Measurements from ENCODE around the gene ENTREP3. TPM values are rescaled to one million over a fixed set of nuclear protein-coding genes. Genes with fewer than 3 reads are reported as not detected.

Gene ENTREP3
- total and polyA plus RNA-seq, 4 donors = 6.0 to 28.7 (median 24.1) TPM

DNA sequence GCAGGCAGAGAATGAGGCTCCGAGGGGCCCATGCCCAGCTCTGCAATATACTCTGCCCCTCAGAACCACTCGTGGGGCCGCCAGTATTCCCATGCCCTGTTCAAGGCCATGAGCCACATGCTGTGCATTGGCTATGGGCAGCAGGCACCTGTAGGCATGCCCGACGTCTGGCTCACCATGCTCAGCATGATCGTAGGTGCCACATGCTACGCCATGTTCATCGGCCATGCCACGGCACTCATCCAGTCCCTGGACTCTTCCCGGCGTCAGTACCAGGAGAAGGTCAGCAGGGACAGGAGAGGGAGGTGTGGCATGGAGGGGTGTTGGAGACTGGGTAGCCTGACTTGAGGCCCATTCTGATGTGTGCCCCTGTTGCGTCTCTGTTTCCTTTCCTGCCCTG is 29.2 kb upstream of the ENTREP3 start:
- Histone ChIP-seq H3K4me1 (ENCODE audit: control insufficient read depth in 1 of 2, insufficient read depth in 2 of 2, low read length in 2 of 2) (no peaks in the 10 kb centered on the region), H3K27me3 (ENCODE audit: control insufficient read depth in 1 of 2, insufficient read depth in 2 of 2, low read length in 1 of 2) (no peaks in the 10 kb centered on the region), H3K4me3 (ENCODE audit: low read length in 2 of 2) (no peak overlapping the region), H3K27ac (ENCODE audit: low read depth in 1 of 2, low read length in 2 of 2) (no peak overlapping the region), H3K9me3 (ENCODE audit: control insufficient read depth, low read length) (no peaks in the 10 kb centered on the region), H3K36me3 (ENCODE audit: control insufficient read depth in 1 of 2, insufficient read depth in 2 of 2, low read length in 1 of 2) (no peaks in the 10 kb centered on the region)
- DNase-seq (no peak), ATAC-seq (ENCODE audit: low FRiP score) (no peak)
- intact Hi-C loops (cut with DNase I) = no loop called here
- WGBS, 2 donors = 92 to 94% methylated on average over 12 of the region's 12 CpGs

- no peak overlapping the region for H3K4me3 ChIP-seq (ENCODE audit: low read length in 2 of 2)
- DNase-seq (no peak), ATAC-seq (ENCODE audit: low FRiP score) (no peak)
- H3K36me3 ChIP-seq (ENCODE audit: control insufficient read depth in 1 of 2, insufficient read depth in 2 of 2, low read length in 1 of 2) = no peaks in the 10 kb centered on the region
- no peaks in the 10 kb centered on the region for H3K9me3 ChIP-seq (ENCODE audit: control insufficient read depth, low read length)
- H3K4me1 ChIP-seq (ENCODE audit: control insufficient read depth in 1 of 2, insufficient read depth in 2 of 2, low read length in 2 of 2) = no peaks in the 10 kb centered on the region
- intact Hi-C loops (cut with DNase I) = no loop called here
- no peaks in the 10 kb centered on the region for H3K27me3 ChIP-seq (ENCODE audit: control insufficient read depth in 1 of 2, insufficient read depth in 2 of 2, low read length in 1 of 2)
- 95 to 96% methylated on average over 29 of the region's 29 CpGs for WGBS, 2 donors
- H3K27ac ChIP-seq (ENCODE audit: low read depth in 1 of 2, low read length in 2 of 2) = no peak overlapping the region
Observed at GRCh38 chr1:155282488-155283091, 27.3 kb upstream of the ENTREP3 start.

- H3K4me1 ChIP-seq (ENCODE audit: control insufficient read depth in 1 of 2, insufficient read depth in 2 of 2, low read length in 2 of 2) = no peaks in the 10 kb centered on the region
- no peak overlapping the region for H3K27ac ChIP-seq (ENCODE audit: low read depth in 1 of 2, low read length in 2 of 2)
- no peaks in the 10 kb centered on the region for H3K9me3 ChIP-seq (ENCODE audit: control insufficient read depth, low read length)
- no peaks in the 10 kb centered on the region for H3K36me3 ChIP-seq (ENCODE audit: control insufficient read depth in 1 of 2, insufficient read depth in 2 of 2, low read length in 1 of 2)
- H3K4me3 ChIP-seq (ENCODE audit: low read length in 2 of 2) = no peak overlapping the region
- ATAC-seq (ENCODE audit: low FRiP score) (no peak), DNase-seq (no peak)
- intact Hi-C loops (cut with DNase I) = loop anchor here in 1 of 2 donors (2.0 kb wide), 1 partner anchor 44 kb away; no protein-coding TSS in a partner anchor
- WGBS, 2 donors = 66 to 79% methylated on average over 2 of the region's 2 CpGs
- no peaks in the 10 kb centered on the region for H3K27me3 ChIP-seq (ENCODE audit: control insufficient read depth in 1 of 2, insufficient read depth in 2 of 2, low read length in 1 of 2)
Observed at GRCh38 chr1:155279268-155279667, 24.0 kb upstream of the ENTREP3 start.

DNA sequence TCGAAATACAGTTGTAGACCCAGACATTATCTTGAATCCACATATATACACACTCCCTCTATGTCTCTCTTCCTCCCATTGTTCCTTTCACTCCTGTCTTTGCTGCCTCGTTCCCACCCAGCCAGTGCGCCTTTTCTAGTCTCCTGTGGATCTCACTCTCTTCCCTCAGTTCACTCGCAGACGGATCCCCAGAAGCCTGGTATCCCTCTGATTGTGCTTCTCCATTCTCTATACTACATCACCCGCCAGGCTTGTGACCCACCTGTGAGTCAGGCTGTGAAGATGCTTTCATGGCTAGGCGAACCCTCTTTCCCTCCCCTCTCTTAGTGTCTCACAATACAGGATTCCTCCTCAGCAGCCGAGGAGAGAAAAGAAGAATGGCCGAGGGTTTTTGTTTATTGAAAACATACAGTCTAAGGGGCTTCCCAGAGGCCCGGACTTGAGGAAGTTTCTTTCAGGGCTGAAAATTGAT is 23.4 kb upstream of the ENTREP3 start:
- no peaks in the 10 kb centered on the region for H3K9me3 ChIP-seq (ENCODE audit: control insufficient read depth, low read length)
- intact Hi-C loops (cut with DNase I) = loop anchor here in 1 of 2 donors (2.0 kb wide), 1 partner anchor 44 kb away; no protein-coding TSS in a partner anchor
- DNase-seq (no peak), ATAC-seq (ENCODE audit: low FRiP score) (no peak)
- H3K4me3 ChIP-seq (ENCODE audit: low read length in 2 of 2) = no peak overlapping the region
- H3K27ac ChIP-seq (ENCODE audit: low read depth in 1 of 2, low read length in 2 of 2) = no peak overlapping the region
- 55 to 63% methylated on average over 10 of the region's 10 CpGs for WGBS, 2 donors
- H3K36me3 ChIP-seq (ENCODE audit: control insufficient read depth in 1 of 2, insufficient read depth in 2 of 2, low read length in 1 of 2) = no peaks in the 10 kb centered on the region
- no peaks in the 10 kb centered on the region for H3K4me1 ChIP-seq (ENCODE audit: control insufficient read depth in 1 of 2, insufficient read depth in 2 of 2, low read length in 2 of 2)
- no peaks in the 10 kb centered on the region for H3K27me3 ChIP-seq (ENCODE audit: control insufficient read depth in 1 of 2, insufficient read depth in 2 of 2, low read length in 1 of 2)

DNA sequence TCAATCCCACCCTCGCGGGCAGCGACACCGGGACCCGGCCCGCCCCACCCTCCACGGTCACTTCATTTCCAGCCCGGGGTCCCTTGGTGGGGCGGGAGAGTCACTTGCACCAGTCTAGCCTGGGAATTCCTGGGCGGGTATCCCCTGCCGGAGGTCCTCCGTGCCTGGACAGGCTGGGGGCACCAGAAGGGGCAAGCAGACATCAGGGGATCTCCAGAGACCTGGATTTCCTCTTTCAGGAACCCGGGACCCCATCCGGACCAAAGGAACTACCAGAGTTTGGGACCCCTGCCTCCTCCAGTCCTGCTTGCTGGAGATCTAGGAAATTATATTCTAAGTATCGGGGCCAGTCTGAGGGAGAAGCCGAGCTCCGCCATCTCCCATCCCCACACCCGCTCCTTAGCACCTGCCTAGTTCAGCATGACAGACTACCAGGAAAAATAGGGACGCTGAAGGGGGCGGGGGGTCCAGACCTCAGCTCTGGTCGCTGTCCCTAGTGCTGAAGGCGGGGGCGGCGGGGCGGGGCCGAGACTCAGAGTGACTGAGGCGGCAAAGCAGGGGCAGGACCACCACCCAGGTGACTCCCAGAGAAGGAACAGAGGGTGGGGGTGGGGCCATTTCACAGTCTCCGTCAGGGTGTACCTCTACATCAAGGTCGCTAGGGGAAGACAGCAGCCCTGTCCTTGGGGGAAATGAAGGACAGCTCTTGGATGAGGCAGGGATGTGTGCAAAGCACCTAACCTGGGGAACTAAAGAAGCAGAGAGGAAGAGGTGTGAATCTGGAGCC is 22.8 kb upstream of the ENTREP3 start:
- ATAC-seq (ENCODE audit: low FRiP score) (peak; percentile 27), DNase-seq (peak; percentile 71 to 90)
- H3K4me1 ChIP-seq (ENCODE audit: control insufficient read depth in 1 of 2, insufficient read depth in 2 of 2, low read length in 2 of 2) = no peaks in the 10 kb centered on the region
- H3K27ac ChIP-seq (ENCODE audit: low read depth in 1 of 2, low read length in 2 of 2) = no peak overlapping the region
- no peaks in the 10 kb centered on the region for H3K36me3 ChIP-seq (ENCODE audit: control insufficient read depth in 1 of 2, insufficient read depth in 2 of 2, low read length in 1 of 2)
- H3K27me3 ChIP-seq (ENCODE audit: control insufficient read depth in 1 of 2, insufficient read depth in 2 of 2, low read length in 1 of 2) = no peaks in the 10 kb centered on the region
- no peaks in the 10 kb centered on the region for H3K9me3 ChIP-seq (ENCODE audit: control insufficient read depth, low read length)
- WGBS, 2 donors = 1% methylated on average over 27 to 29 of the region's 29 CpGs
- H3K4me3 ChIP-seq (ENCODE audit: low read length in 2 of 2) = peak overlapping the region in 1 of 2 donors; percentile 44
- intact Hi-C loops (cut with DNase I) = loop anchor here (1.0 to 2.0 kb wide), 2 partner anchors 45 kb away; no protein-coding TSS in a partner anchor

DNA sequence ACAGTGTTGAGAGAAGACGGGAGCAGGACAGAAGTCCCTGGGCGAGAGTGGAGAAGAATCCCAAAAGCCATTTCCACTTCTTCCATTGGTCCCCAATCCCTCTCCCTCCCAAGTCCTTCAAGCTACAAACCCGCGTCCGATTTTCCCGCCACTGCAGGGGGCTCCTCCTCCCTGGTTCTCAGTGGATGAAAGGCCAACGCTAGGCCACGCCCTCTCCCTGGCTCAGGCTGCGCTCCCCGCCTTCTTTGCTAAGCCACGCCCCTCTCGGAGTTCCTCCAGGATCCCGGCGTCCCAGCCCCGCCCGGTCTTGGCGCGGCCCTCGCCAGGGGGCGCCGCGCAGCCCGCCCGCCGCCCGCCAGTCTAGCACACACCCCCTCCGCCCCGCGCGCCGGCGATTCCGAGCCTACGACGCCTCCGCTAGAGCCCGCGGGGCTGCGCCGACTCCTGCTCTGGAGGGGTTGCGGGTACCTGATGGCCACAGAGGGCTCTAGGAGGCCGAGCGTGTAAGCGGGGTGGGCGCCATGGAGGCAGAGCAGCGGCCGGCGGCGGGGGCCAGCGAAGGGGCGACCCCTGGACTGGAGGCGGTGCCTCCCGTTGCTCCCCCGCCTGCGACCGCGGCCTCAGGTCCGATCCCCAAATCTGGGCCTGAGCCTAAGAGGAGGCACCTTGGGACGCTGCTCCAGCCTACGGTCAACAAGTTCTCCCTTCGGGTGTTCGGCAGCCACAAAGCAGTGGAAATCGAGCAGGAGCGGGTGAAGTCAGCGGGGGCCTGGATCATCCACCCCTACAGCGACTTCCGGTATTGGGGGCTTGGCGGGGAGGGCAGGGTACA is 22.0 kb upstream of the ENTREP3 start, which contains the start of gene HCN3:
TSS of gene HCN3 (plus strand) at position 394 of the 832 bp plus-strand sequence. CDS start at position 522, 128 bp downstream.
- Histone ChIP-seq H3K36me3 (ENCODE audit: control insufficient read depth in 1 of 2, insufficient read depth in 2 of 2, low read length in 1 of 2) (no peaks in the 10 kb centered on the region), H3K27ac (ENCODE audit: low read depth in 1 of 2, low read length in 2 of 2) (peak within 1 kb of the TSS in 1 of 2 donors; percentile 2), H3K9me3 (ENCODE audit: control insufficient read depth, low read length) (no peaks in the 10 kb centered on the region), H3K27me3 (ENCODE audit: control insufficient read depth in 1 of 2, insufficient read depth in 2 of 2, low read length in 1 of 2) (no peaks in the 10 kb centered on the region), H3K4me3 (ENCODE audit: low read length in 2 of 2) (peak within 1 kb of the TSS; percentile 36 to 44), H3K4me1 (ENCODE audit: control insufficient read depth in 1 of 2, insufficient read depth in 2 of 2, low read length in 2 of 2) (peaks cover 0 to 3% of the 10 kb centered on the region in 2 donors)
- intact Hi-C loops (cut with DNase I) = loop anchor here in 1 of 2 donors (1.0 kb wide), 1 partner anchor 46 kb away; no protein-coding TSS in a partner anchor
- 1% methylated on average over 68 of the region's 68 CpGs for WGBS, 2 donors
- peak; percentile 92 for ATAC-seq (ENCODE audit: low FRiP score)
- DNase-seq = peak; percentile 98 to 99

- ATAC-seq (ENCODE audit: low FRiP score) = peak; percentile 94
- Histone ChIP-seq H3K4me1 (ENCODE audit: control insufficient read depth in 1 of 2, insufficient read depth in 2 of 2, low read length in 2 of 2) (peaks cover 0 to 3% of the 10 kb centered on the region in 2 donors), H3K27ac (ENCODE audit: low read depth in 1 of 2, low read length in 2 of 2) (peak within 1 kb of the TSS; percentile 49 to 52), H3K36me3 (ENCODE audit: control insufficient read depth in 1 of 2, insufficient read depth in 2 of 2, low read length in 1 of 2) (peaks cover 0 to 7% of the 10 kb centered on the region in 2 donors), H3K9me3 (ENCODE audit: control insufficient read depth, low read length) (no peaks in the 10 kb centered on the region), H3K4me3 (ENCODE audit: low read length in 2 of 2) (peak within 1 kb of the TSS; percentile 65 to 74), H3K27me3 (ENCODE audit: control insufficient read depth in 1 of 2, insufficient read depth in 2 of 2, low read length in 1 of 2) (no peaks in the 10 kb centered on the region)
- 12 to 16% methylated on average over 43 to 61 of the region's 61 CpGs for WGBS, 2 donors
- intact Hi-C loops (cut with DNase I) = loop anchor here in 1 of 2 donors (5.0 kb wide), 1 partner anchor 34 kb away; the partner anchor contains the start of gene FDPS
- peak; percentile 97 to 98 for DNase-seq
Observed at GRCh38 chr1:155273343-155274245, 18.3 kb upstream of the ENTREP3 start, which contains the start of gene CLK2. CLK2 (minus strand) TSS chr1:155273504; CDS start chr1:155270977, 2,527 bp downstream.
